Smooth muscle cell (in vitro differentiated cells): ENCODE measurements around the gene CELA1. TPM values are rescaled to one million over a fixed set of nuclear protein-coding genes. Genes with fewer than 3 reads are reported as not detected.

ENCODE experiments used
- DNase-seq: peaks from one replicate; lab custom pipeline; 2025; ENCODE audit not compliant: unreplicated experiment; lab: John Stamatoyannopoulos, UW
- H2AFZ ChIP-seq: fragments of 200-600 bp; sonication (generic); 2 replicates; pipeline ENCODE4 v1.6.0; 2016; ENCODE audit warnings: antibody characterized with exemption, low read depth, mild to moderate bottlenecking
- H3F3A ChIP-seq: fragments of 200-600 bp; sonication (generic); 2 replicates; pipeline ENCODE4 v1.6.0; 2017; ENCODE audit warnings: antibody characterized with exemption, low read depth
- H3K27ac ChIP-seq: fragments of 200-600 bp; sonication (generic); 2 replicates; pipeline ENCODE4 v1.5.1; 2016; ENCODE audit warnings: low read depth, mild to moderate bottlenecking
- H3K27me3 ChIP-seq: fragments of 200-600 bp; sonication (generic); 2 replicates; pipeline ENCODE4 v1.6.1; 2016; ENCODE audit warnings: low read depth, mild to moderate bottlenecking
- H3K36me3 ChIP-seq: fragments of 200-600 bp; sonication (generic); 2 replicates; pipeline ENCODE4 v1.5.1; 2016; ENCODE audit warnings: low read depth
- H3K4me1 ChIP-seq: fragments of 200-600 bp; sonication (generic); 2 replicates; pipeline ENCODE4 v1.5.1; 2016; ENCODE audit warnings: low read depth
- H3K4me2 ChIP-seq: fragments of 200-600 bp; sonication (generic); 2 replicates; pipeline ENCODE4 v1.6.0; 2016; ENCODE audit warnings: mild to moderate bottlenecking
- H3K4me3 ChIP-seq: fragments of 200-600 bp; sonication (generic); 2 replicates; pipeline ENCODE4 v1.5.1; 2016; ENCODE audit warnings: mild to moderate bottlenecking
- H3K79me2 ChIP-seq: fragments of 200-600 bp; sonication (generic); 2 replicates; pipeline ENCODE4 v1.6.0; 2016; ENCODE audit warnings: low read depth, mild to moderate bottlenecking
- H3K9ac ChIP-seq: fragments of 200-600 bp; sonication (generic); 2 replicates; pipeline ENCODE4 v1.6.0; 2016; ENCODE audit warnings: low read depth
- H3K9me3 ChIP-seq: fragments of 200-600 bp; sonication (generic); replicated peaks from 2 replicates; pipeline ENCODE4 v1.5.1; 2016; ENCODE audit warnings: low read depth
- H4K20me1 ChIP-seq: fragments of 200-600 bp; sonication (generic); 2 replicates; pipeline ENCODE4 v1.6.0; 2016; ENCODE audit warnings: low read depth
- WGBS: methylation state at CpG from one replicate; pipeline ENCODE4 v1.1.7; 2016; ENCODE audit warnings: low lambda C conversion rate; 5-methylcytosine and 5-hydroxymethylcytosine counted together
- polyA plus RNA-seq: library from polyadenylated mRNA; unstranded; fragments of >200 nt; fragmentation: Nextera tagmentation; extraction: Ambion mirVana; gene quantifications from 2 replicates; pipeline ENCODE4 v1.2.1, GENCODE V29; 2016
- total RNA-seq: library from RNA; depleted of rRNA; stranded (reverse); fragments of >200 nt; gene quantifications from 2 replicates; pipeline ENCODE4 v1.2.3, GENCODE V29; 2014
- TF ChIP-seq, protein P1 (sequence below): fragments of 200-600 bp; sonication (generic); IDR thresholded peaks from 2 replicates; pipeline ENCODE4 v1.5.1; 2017; ENCODE audit warnings: borderline replicate concordance, mild to moderate bottlenecking, antibody characterized with exemption; ENCODE audit not compliant: insufficient read depth, poor library complexity, severe bottlenecking

Gene CELA1
- total and polyA plus RNA-seq, 2 experiments from 2014 or later: not detected

DNA sequence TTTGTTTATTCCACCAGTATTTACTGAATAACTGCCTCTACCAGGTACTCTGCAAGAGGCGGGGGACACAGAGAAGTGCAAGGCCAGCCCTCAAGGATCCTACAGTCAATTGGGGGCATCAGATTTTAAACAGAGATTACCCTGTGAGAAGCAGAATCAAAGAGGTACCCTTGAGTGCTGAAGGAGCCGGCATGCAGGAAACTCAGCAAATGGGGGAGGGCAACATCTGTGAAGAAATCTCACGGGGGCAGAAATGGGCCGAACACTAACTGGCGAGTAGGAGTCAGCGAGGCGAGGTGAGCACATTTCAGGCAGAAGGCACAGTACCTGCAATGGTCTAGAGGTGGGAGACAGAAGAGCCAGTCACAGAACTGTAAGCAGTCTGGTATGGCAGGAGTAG, 35.7 kb upstream of the CELA1 start:
- no peak overlapping the region for H3K27ac ChIP-seq
- H2AFZ ChIP-seq: no peak overlapping the region
- no peak for DNase-seq
- H3K9ac ChIP-seq: no peak overlapping the region
- H3K4me2 ChIP-seq: no peak overlapping the region
- no peaks in the 10 kb centered on the region for H3K36me3 ChIP-seq
- no peak overlapping the region for H3K4me3 ChIP-seq
- TF ChIP-seq, protein P1, sequence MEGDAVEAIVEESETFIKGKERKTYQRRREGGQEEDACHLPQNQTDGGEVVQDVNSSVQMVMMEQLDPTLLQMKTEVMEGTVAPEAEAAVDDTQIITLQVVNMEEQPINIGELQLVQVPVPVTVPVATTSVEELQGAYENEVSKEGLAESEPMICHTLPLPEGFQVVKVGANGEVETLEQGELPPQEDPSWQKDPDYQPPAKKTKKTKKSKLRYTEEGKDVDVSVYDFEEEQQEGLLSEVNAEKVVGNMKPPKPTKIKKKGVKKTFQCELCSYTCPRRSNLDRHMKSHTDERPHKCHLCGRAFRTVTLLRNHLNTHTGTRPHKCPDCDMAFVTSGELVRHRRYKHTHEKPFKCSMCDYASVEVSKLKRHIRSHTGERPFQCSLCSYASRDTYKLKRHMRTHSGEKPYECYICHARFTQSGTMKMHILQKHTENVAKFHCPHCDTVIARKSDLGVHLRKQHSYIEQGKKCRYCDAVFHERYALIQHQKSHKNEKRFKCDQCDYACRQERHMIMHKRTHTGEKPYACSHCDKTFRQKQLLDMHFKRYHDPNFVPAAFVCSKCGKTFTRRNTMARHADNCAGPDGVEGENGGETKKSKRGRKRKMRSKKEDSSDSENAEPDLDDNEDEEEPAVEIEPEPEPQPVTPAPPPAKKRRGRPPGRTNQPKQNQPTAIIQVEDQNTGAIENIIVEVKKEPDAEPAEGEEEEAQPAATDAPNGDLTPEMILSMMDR: no peak
- no peaks in the 10 kb centered on the region for H4K20me1 ChIP-seq
- no peaks in the 10 kb centered on the region for H3K27me3 ChIP-seq
- peaks cover 9% of the 10 kb centered on the region for H3K4me1 ChIP-seq
- H3F3A ChIP-seq: no peaks in the 10 kb centered on the region
- WGBS: 97% methylated on average over 7 of the region's 7 CpGs
- H3K79me2 ChIP-seq: no peaks in the 10 kb centered on the region
- H3K9me3 ChIP-seq: no peaks in the 10 kb centered on the region

DNA sequence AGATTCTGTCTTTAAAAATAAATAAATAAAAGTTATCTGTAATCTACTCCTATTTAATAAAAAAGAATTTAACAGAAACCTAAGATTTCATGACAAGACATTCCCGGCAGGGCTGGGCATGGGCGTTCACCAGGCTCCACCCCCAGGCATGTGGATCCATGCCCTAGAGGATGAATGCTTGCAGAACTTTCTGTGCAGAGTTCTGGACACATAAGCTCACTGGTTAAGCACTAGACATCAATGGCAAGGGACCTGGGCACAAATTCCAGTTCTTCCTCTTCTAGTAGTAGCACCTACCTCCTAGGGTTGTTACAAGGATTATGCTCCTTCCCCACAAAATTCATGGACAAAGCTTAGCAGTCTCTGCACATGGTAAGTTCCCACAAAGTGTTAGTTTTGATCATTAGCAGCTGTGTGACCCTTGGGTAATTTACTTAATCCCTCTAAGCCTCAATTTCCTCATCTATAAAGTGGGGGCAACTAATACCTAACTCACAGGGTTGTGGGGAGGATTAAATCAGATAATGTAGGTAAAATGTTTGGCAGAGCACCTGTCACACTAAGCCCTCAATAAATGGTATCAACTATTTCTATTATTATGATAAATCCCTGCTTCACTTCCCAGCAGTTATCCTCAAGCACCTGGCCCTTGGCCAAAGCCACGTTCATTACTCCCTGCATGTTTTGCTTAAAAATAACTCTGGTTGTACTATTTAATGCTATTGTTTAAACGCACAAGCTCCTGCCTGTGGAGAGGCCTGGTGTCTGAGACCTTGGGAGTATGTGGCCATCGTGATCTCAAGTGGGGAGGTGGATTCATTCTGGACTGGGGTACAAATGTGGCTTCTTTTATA, 35.0 kb upstream of the CELA1 start:
- H3K27me3 ChIP-seq: no peaks in the 10 kb centered on the region
- H3K4me2 ChIP-seq: no peak overlapping the region
- H3K9ac ChIP-seq: no peak overlapping the region
- TF ChIP-seq, protein P1: no peak
- H3K27ac ChIP-seq: no peak overlapping the region
- peaks cover 9% of the 10 kb centered on the region for H3K4me1 ChIP-seq
- no peak overlapping the region for H3K4me3 ChIP-seq
- H3F3A ChIP-seq: no peaks in the 10 kb centered on the region
- no peaks in the 10 kb centered on the region for H3K36me3 ChIP-seq
- H2AFZ ChIP-seq: no peak overlapping the region
- H3K79me2 ChIP-seq: no peaks in the 10 kb centered on the region
- H3K9me3 ChIP-seq: no peaks in the 10 kb centered on the region
- no peak for DNase-seq
- 75% methylated on average over 5 of the region's 5 CpGs for WGBS
- H4K20me1 ChIP-seq: no peaks in the 10 kb centered on the region

DNA sequence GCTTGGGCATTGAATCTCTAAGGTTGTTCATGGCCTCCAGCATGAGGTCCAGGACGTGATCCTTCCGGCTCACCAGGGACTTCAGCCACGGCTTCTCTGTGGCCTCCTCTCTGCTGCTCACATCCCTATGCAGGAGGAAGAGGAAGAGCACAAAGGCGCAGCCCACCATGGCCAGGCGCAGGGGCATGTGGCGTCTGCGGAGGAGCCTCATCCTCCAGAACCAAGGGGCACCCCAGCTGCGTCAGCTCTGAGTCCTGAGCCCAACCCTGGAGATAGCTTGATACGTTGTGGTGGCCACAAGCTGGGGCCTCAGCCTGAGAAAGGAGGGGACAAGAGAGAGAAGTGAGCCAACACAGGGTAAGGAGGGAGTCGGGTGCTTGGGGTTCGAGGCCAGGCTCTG, 33.1 kb upstream of the CELA1 start:
- no peak overlapping the region for H3K27ac ChIP-seq
- H3K27me3 ChIP-seq: no peaks in the 10 kb centered on the region
- peaks cover 7% of the 10 kb centered on the region for H3F3A ChIP-seq
- no peak overlapping the region for H3K9ac ChIP-seq
- H3K4me1 ChIP-seq: peaks cover 9% of the 10 kb centered on the region
- WGBS: 96% methylated on average over 11 of the region's 11 CpGs
- no peaks in the 10 kb centered on the region for H3K79me2 ChIP-seq
- no peak overlapping the region for H2AFZ ChIP-seq
- TF ChIP-seq, protein P1: no peak
- H4K20me1 ChIP-seq: no peaks in the 10 kb centered on the region
- no peaks in the 10 kb centered on the region for H3K9me3 ChIP-seq
- H3K4me3 ChIP-seq: no peak overlapping the region
- no peaks in the 10 kb centered on the region for H3K36me3 ChIP-seq
- DNase-seq: no peak
- no peak overlapping the region for H3K4me2 ChIP-seq

DNA sequence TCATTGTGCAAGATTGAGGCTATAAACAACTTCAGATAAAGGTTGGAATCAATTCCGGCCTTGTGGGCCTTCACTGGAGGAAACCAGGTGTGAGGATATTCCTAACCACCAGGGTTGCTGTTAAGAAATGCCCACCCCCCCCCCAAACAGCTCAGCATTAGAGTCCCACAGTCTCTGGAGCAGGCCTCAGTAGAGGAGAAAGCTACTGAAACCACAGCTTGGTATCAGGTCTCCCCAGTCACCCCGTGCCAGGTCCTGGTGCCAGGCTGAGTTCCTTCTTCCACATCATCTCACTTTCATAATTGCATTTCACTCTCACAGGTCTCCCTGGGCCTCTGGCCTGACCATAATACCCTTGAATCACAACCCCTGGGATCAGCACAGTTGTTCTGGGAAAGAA, 32.3 kb upstream of the CELA1 start:
- WGBS: 92% methylated on average over 2 of the region's 2 CpGs
- H3F3A ChIP-seq: peaks cover 7% of the 10 kb centered on the region
- no peaks in the 10 kb centered on the region for H4K20me1 ChIP-seq
- TF ChIP-seq, protein P1: no peak
- H2AFZ ChIP-seq: no peak overlapping the region
- H3K36me3 ChIP-seq: no peaks in the 10 kb centered on the region
- no peak for DNase-seq
- no peak overlapping the region for H3K9ac ChIP-seq
- H3K27me3 ChIP-seq: no peaks in the 10 kb centered on the region
- no peaks in the 10 kb centered on the region for H3K79me2 ChIP-seq
- no peak overlapping the region for H3K4me2 ChIP-seq
- peaks cover 6% of the 10 kb centered on the region for H3K4me1 ChIP-seq
- no peak overlapping the region for H3K4me3 ChIP-seq
- no peak overlapping the region for H3K27ac ChIP-seq
- H3K9me3 ChIP-seq: no peaks in the 10 kb centered on the region
